NCI-H774 (cell line): ENCODE results near the gene LUC7L2.
"Not testable (repeated sequence)": the region's sequence is repeated elsewhere in the genome, so short reads cannot be mapped to it uniquely, and the experiment has no call there.

Experiments used
- DNase-seq: peaks from one replicate; lab custom pipeline; 2025; lab: John Stamatoyannopoulos, UW

Gene LUC7L2

GRCh38 chr7:139446051-139446890, 86.6 kb downstream of the LUC7L2 start:
- no peak for DNase-seq

- DNase-seq, result no peak
Measured at GRCh38 chr7:139450851-139451250, 91.2 kb downstream of the LUC7L2 start.

GRCh38 chr7:139451638-139452037, 91.9 kb downstream of the LUC7L2 start:
- no peak for DNase-seq

- DNase-seq, result no peak
Measured at GRCh38 chr7:139452958-139453672, 93.4 kb downstream of the LUC7L2 start.

- no peak for DNase-seq
Measured at GRCh38 chr7:139453673-139454321, 94.1 kb downstream of the LUC7L2 start.

- no peak for DNase-seq
Measured at GRCh38 chr7:139455789-139456188, 96.1 kb downstream of the LUC7L2 start.

- DNase-seq, result no peak
Measured at GRCh38 chr7:139456511-139456910, 96.8 kb downstream of the LUC7L2 start.

- DNase-seq, result no peak
Measured at GRCh38 chr7:139457153-139457946, 97.7 kb downstream of the LUC7L2 start.

GRCh38 chr7:139463421-139463820, 103.7 kb downstream of the LUC7L2 start:
- DNase-seq, result not testable (repeated sequence)

GRCh38 chr7:139464511-139464910, 104.8 kb downstream of the LUC7L2 start:
- DNase-seq, result not testable (repeated sequence)

- DNase-seq, result not testable (repeated sequence)
Measured at GRCh38 chr7:139465072-139465471, 105.4 kb downstream of the LUC7L2 start.

GRCh38 chr7:139467729-139468128, 108.0 kb downstream of the LUC7L2 start:
- not testable (repeated sequence) for DNase-seq

GRCh38 chr7:139468281-139468680, 108.6 kb downstream of the LUC7L2 start:
- DNase-seq, result not testable (repeated sequence)

GRCh38 chr7:139471740-139472353, 112.2 kb downstream of the LUC7L2 start:
- no peak for DNase-seq
